AG08396 (cell line): ENCODE results near the gene RAB4A.
"Not testable (repeated sequence)": the region's sequence is repeated elsewhere in the genome, so short reads cannot be mapped to it uniquely, and the experiment has no call there.

Source experiments
- DNase-seq: peaks from one replicate; pipeline ENCODE4 v3.0.0; 2012; ENCODE audit warnings: low spot score, mixed read lengths

RAB4A gene

DNA sequence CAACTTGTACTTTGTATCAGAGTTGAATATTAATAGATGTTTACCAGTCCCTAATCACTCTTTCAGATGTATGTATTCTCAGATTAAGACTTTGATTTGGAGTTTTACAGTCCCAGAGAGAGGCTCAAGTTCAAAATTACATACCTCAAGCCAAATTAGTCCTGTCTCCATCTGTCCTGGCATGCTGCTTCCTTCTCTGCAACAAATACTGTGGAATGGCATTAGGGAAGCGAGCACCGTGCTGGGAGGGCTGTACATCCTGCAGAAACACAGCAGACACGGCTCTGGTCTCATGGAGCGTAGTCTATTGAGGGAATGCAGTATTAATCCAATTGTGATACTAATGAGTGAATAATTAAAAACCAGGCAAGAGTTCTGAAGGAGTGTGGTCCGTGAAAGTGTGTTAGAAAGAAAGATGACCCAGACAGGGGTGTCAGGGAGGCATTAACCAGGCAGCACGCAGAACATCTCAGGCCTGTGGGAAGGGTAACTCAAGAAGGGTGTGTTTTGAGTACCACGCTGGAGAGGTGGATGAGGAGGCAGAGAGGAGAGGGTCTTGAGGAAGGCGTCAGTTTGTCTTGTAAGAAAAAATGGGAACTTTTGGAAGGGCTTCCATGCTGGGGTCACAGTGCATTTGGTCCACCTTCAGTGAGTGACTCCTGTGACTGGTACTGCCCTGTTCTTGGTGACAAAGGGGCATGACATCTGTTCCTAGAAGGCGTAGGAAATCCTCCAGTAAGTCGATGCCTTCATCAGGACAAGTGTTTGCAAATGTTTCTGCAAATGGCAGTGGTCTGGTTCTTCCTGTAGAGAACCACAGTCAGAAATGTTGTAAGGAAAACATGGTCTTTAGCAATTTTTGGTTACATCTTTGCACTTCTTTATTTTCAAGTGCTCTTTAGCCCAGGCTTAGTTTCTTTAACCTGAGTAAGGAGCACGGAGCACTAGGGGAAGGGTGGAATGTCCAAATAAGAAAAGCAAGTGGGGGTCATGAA, 1.6 kb downstream of the RAB4A start:
- no peak for DNase-seq

DNA sequence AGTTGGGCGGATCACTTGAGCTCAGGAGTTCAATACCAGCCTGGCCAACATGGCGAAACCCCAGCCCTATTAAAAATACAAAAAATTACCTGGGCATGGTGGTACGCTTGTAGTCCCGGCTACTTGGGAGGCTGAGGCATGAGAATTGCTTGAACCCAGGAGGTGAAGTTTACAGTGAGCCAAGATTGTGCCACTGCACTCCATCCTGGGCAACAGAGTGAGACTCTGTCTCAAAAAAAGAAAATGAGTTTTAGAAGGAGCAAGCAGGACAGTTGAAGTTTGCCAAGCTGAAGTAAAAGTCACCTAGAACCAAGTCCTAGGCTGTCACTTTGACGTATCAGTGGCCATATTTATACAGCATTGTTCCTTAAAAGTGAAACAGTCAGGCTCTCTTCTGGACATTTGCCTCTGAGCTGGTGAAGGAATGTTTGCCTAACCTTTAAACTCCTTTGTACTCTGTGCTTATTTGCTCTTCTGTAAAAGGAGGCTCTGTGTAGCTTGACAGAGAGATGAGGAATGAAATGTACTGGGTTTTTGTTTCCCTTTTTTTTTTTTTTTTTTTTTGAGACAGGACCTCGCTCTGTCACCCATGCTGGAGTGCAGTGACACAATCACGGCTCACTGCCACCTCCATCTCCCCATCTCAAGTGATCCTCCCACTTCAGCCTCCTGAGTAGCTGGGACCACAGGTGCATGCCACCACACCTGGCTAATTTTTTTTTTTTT, 2.8 kb downstream of the RAB4A start:
- no peak for DNase-seq

- no peak for DNase-seq
These were observed 4.1 kb downstream of the RAB4A start for GRCh38 chr1:229275005-229275404.

GRCh38 chr1:229278120-229278741, 7.3 kb downstream of the RAB4A start:
- no peak for DNase-seq

GRCh38 chr1:229279242-229279641, 8.3 kb downstream of the RAB4A start:
- no peak for DNase-seq

DNA sequence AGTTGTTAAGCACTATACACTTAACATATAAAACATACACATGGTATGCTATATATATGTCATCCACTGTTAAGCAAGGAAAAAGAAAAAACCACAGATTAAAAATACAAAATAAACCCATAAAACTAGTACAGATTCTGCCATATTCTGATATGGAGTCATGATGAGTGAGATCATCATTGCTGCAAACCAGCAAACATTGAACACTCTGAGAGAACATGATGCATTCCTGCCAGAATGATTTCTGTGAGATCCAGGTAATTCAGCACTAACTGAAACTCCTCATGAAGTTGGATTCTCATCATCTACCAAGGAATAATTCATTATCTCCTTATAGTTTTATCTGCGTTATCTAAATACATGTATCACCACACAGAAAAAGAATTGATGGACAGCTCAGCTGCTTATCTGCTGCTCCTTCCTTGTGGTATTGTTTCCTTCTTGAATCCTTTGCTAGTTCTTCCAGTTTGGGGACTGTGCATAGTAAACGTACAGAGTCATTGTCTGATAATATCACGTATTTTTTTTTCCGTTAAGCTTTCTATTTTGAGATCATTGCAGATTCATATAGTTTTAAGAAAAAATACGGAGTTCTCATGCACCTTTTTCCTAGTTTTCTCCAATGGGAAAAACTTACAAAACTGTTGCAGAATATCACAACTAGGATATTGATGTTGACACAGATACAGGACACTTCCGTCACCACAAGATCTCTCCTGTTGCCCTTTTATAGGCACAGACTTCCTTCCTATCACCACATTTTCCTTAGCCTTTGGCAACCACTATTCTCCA, 9.3 kb downstream of the RAB4A start:
- no peak for DNase-seq

GRCh38 chr1:229280921-229281320, 10.0 kb downstream of the RAB4A start:
- no peak for DNase-seq

DNA sequence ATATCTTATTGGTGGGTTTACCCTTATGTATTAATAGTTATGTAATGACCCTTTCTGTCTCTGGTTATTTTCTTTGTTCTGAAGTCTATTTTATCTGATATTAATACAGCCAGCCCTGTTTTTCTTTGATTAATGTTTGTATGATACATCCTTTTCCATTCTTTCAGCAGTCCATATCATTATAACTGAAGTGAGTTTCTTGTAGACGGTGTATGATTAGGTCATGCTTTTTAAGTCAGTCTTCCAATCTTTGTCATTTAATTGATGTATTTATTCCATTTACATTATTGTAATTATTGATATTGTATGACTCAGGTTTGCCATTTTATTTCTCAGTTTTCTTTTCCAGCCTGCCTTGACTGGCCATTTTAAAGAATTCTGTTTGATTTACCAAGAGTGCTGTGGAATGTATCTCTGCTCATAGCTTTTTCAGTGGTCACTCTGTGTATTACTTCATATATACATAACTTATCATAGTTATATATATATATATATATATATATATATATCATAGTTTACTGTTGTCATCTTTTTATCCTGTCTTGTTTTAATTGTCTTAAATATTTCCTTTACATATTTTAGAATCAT, 10.5 kb downstream of the RAB4A start:
- DNase-seq = no peak

DNA sequence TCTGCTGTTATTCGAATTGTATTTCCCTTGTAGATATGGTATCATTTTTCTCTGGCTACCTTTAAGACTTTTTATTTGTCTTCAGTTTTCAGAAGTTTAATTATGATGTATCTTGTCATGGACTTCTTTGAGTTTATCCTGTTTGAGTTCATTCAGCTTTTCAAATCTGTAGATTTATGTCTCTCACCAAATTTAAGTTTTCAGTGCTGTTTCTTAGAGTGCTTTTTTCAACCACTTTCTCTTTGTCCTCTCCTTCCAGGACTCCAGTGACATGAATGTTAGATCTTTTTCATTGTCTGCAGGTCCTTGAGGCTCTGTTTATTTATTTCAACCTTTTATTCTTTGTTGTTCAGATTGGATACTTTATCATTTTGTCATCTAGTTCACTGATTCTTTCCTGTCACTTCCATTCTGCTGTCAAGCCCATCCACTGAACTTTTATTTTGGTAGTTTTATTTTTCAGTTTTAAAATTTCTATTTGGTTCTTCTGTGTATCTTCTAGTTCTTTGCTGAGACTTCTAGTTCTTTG, 11.4 kb downstream of the RAB4A start:
- no peak for DNase-seq

GRCh38 chr1:229283183-229283611, 12.3 kb downstream of the RAB4A start:
- no peak for DNase-seq

DNA sequence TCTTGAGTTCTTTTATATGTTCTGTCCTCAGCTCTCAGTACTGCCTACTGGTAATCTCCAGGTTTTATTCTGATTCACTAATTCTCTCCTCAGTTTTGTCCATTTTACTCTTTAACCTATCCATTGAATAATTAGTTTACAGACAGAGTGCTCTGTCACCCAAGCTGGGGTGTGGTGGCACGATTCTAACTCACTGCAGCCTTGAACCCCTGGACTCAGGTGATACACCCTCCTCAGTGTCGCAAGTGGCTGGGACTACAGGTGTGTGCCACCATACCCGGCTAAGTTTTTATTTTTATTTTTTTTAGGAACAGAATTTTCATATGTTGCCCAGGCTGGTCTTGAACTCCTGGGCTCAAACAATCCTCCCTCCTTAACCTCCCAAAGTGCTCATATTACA, 14.0 kb downstream of the RAB4A start:
- DNase-seq = no peak

- no peak for DNase-seq
These were observed 14.5 kb downstream of the RAB4A start for GRCh38 chr1:229285440-229285839.

- DNase-seq = no peak
These were observed 15.3 kb downstream of the RAB4A start for GRCh38 chr1:229286099-229286766.

GRCh38 chr1:229287267-229287666, 16.4 kb downstream of the RAB4A start:
- DNase-seq = no peak

- no peak for DNase-seq
These were observed 17.6 kb downstream of the RAB4A start for GRCh38 chr1:229288516-229288915.

DNA sequence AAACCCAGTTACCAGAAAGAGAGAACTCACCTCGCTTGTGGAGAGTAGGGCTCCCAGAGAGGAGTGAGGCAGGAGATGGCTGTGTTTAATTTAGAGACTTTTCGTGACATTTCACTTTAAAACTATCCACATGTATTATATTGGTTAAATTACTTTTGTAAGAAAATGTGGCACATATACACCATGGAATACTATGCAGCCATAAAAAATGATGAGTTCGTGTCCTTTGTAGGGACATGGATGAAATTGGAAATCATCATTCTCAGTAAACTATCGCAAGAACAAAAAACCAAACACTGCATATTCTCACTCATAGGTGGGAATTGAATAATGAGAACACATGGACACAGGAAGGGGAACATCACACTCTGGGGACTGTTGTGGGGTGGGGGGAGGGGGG, 20.8 kb downstream of the RAB4A start:
- not testable (repeated sequence) for DNase-seq

GRCh38 chr1:229293528-229294204, 22.8 kb downstream of the RAB4A start:
- no peak for DNase-seq

DNA sequence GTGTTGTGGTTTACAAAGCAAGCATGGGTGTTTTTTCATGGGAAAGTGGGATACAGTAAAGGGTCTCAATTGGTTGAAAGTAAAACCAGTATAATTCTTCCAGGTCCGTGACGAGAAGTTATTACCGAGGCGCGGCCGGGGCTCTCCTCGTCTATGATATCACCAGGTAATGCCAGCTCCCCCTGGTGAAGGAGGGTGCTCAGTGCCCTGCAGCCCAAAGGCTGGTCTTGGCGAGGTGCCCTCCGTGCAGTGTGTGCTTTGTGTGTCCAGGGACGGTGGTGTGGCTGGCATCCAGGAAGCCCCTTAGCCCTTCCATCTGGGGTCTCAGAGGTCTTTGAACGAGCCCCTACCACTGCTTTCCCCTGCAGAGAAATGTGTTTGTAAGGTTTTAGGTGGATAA, 24.8 kb downstream of the RAB4A start:
- no peak for DNase-seq

GRCh38 chr1:229296541-229296941, 25.6 kb downstream of the RAB4A start:
- DNase-seq = peak; percentile 67

DNA sequence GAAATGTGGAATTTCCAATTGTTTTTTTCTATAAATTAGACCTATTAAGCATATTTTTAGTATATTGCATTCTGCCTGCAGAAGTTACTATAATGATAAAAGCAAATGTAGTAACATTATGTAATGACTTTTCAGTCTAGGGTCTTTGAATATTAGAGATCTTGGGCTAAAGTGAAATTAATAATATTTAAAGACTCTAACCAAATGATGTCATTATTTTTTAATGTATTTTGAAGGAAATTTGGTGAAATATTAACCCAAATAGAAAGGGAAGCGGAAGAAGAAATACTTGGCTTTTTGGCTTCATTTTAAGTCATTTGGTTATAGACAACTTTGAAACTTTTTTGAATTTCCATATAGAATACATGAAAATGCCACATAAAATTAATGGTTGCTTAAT, 26.8 kb downstream of the RAB4A start:
- no peak for DNase-seq
